A673 (cell line): ENCODE measurements around the gene LPCAT2.

Experiments used
- EZH2 ChIP-seq: fragments of 200-600 bp; sonication (generic); IDR thresholded peaks from 2 replicates; pipeline ENCODE4 v1.6.1; 2017; ENCODE audit warnings: borderline replicate concordance, low read depth, mild to moderate bottlenecking, mixed read lengths, antibody characterized with exemption, low read length; ENCODE audit not compliant: poor library complexity, severe bottlenecking
- TF ChIP-seq, protein P1 (sequence below): fragments of 300-800, 200-600 bp; sonication (generic); conservative IDR thresholded peaks from 2 replicates; pipeline ENCODE4 v1.5.1; 2017; ENCODE audit warnings: low read depth, mild to moderate bottlenecking, antibody characterized with exemption, low read length, moderate library complexity, mixed read lengths

GRCh38 chr16:55615071-55615470 lies 106.2 kb downstream of the LPCAT2 start:
- TF ChIP-seq, protein P1, sequence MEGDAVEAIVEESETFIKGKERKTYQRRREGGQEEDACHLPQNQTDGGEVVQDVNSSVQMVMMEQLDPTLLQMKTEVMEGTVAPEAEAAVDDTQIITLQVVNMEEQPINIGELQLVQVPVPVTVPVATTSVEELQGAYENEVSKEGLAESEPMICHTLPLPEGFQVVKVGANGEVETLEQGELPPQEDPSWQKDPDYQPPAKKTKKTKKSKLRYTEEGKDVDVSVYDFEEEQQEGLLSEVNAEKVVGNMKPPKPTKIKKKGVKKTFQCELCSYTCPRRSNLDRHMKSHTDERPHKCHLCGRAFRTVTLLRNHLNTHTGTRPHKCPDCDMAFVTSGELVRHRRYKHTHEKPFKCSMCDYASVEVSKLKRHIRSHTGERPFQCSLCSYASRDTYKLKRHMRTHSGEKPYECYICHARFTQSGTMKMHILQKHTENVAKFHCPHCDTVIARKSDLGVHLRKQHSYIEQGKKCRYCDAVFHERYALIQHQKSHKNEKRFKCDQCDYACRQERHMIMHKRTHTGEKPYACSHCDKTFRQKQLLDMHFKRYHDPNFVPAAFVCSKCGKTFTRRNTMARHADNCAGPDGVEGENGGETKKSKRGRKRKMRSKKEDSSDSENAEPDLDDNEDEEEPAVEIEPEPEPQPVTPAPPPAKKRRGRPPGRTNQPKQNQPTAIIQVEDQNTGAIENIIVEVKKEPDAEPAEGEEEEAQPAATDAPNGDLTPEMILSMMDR, result no peak
- no peak for TF ChIP-seq EZH2
